ENCODE results near the gene ITGA5.
A peak's percentile ranks its signal among the peaks of the same experiment; 100 is the strongest.

The ITGA5 gene

GRCh38 chr12:54409267-54409666 lies 9.8 kb downstream of the ITGA5 start:
- no peak for DNase-seq

- no peak for DNase-seq
Measured at GRCh38 chr12:54407183-54407905, 11.7 kb downstream of the ITGA5 start.

GRCh38 chr12:54405573-54405972 lies 13.5 kb downstream of the ITGA5 start:
- DNase-seq: no peak

- no peak for DNase-seq
Measured at GRCh38 chr12:54405106-54405505, 14.0 kb downstream of the ITGA5 start.

DNA sequence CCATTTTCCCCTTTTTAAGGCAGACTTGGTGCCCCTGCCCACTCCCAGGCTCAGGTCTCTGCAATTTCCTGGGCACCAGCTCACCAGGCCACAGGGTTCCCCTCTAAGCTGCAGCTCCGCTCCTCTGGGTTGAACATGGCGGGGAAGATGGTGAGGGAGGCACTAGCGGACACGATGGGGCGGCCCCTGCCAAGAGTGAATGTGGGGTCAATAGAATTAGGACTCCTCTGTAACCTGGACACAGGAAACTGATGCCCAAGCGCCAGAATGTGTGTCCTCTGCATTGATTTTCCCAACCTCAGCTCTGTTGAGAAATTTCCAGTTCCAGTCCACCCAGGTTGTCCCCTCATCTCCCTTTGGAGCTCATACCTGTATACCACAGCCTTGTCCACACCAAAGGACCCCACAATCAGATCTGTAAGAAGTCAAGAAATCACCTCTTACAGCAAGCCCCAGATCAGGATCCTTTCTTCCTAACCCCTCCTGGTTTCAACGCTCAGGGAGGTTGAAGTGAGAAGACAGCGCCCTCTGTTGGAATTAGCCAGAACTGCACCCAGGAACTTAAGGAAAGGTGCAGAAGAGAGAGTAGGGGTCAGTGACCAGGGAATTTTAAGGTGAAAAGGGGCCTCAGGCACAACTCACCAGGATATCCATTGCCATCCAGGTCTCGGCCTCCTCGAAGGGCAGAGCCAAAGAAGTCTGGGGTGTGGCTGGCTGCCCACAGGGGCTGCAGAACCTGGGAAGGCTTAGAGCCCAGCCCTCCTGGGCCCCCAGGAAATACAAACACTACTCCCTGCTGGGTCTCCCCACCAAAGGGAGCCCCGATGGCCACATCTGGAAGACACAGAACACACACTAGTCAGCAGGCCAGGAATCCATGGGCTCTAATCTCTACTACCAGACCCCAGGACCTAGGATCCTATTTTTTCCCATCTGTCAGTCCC lies 14.7 kb downstream of the ITGA5 start:
- peak; percentile 25 for DNase-seq

DNA sequence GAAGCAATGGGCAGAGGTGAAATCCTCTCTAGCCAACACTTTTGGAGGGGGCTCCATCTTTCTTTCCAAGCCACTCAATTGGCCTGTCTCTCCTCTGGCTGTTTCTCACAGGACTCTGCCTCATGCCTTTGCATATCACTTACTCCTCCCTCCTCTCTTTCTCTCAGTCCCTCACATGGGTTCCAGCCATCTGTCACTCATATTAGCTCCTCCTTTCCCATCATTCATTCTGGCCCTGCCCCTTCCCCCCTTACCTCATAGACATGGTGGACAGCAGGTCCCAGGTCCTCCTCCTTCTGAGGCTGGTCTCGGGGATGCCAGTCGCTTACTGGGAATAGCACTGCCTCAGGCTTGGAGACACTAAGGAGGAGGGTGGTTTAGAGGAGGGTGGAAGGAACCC lies 17.9 kb downstream of the ITGA5 start:
- no peak for DNase-seq

DNA sequence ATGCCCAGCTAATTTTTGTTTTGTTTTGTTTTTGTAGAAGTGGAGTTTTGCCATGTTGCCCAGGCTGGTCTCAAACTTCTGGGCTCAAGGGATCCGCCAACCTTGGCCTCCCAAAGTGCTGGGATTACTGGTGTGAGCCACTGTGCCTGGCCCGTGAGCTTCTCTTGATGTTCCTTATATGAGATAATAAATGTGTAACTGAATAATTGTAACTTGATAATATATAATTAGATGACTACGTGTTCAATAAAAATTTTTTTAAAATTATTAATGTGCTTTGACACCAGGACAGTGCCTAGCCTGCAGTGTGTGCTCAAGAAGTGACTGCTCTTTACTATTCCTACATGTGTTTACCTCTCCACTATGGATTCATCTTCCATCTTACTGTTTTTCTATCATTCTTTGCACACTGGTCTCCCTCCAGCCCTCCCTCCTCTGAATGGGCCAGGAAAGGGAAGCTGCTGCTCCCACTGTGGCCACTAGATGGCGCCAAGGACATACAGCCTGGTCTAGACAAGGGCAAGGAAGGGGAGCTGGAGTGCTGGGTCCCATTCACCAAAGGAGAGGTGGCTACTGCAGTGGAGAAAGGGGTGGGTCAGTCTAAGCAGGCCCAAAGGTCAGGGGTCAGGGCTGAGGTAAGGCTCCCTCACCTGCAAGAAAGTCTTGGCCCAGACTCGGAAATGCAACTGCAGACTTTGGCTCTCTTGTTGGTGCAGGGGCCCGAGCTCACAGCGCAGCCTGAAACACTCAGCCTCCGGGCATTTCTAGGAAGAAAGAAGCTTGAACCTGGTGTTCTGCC lies 19.9 kb downstream of the ITGA5 start:
- DNase-seq: peak; percentile 54

DNA sequence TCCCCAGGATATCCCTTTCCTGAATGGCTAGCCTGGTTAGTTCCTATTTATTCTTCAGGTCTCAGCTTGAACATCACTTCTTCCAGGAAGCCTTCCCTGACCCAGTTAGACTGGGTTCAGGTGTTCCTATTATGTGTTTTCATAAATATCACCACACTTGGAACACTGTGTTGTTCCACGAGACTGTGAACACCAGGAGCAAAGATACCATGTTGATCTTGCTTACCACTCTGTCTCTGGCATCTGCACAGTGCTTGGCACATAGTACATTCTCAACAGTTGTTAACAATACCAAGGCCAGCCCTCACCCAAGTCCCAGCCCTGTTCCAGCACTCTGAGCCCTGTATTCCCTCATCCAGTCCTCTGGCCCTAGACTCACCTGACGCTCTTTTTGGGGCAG lies 20.8 kb downstream of the ITGA5 start:
- no peak for DNase-seq

GRCh38 chr12:54397157-54397556 lies 21.9 kb downstream of the ITGA5 start:
- DNase-seq: no peak

DNA sequence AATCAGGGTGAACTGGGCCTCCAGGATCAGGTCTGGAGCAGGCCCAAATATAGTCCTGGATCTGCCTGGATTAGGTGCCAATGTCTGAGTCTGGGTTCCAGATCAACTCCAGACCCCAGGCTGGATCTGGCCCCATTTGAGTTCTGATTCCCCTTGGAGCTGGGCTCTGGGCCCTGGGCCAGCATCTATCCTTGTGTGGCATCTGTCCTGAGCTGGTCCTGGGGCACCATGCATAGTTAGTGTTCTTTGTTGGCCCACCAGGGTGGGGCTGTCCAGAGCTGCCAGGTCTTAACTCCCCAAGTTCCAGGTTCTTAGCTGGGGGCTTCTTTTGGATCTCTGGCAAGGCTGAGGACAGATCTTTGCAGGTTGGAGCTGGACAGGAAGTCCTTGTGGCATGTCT lies 23.5 kb downstream of the ITGA5 start:
- DNase-seq: no peak

DNA sequence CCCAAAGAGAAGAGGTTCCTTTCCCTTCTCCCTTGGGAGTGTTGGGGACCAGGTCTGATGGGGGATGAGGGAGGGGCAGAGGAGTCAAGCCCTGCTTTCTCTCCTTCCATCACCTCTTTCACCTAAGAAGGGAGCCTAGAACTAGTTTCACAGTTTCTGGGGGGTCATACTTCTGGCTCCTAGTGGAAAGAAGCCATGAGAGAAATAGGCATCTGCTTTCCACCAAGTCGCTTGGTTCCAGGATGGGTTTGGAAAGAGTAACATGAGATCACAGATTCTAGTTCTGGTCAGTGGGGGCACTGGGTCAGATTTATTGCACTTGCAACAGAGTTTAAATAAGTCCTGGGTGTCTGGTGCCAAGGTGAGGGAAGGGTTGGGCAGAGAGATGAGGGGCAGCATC lies 24.1 kb downstream of the ITGA5 start:
- no peak for DNase-seq

- DNase-seq: peak; percentile 67
Measured at GRCh38 chr12:54394281-54394719, 24.8 kb downstream of the ITGA5 start.

DNA sequence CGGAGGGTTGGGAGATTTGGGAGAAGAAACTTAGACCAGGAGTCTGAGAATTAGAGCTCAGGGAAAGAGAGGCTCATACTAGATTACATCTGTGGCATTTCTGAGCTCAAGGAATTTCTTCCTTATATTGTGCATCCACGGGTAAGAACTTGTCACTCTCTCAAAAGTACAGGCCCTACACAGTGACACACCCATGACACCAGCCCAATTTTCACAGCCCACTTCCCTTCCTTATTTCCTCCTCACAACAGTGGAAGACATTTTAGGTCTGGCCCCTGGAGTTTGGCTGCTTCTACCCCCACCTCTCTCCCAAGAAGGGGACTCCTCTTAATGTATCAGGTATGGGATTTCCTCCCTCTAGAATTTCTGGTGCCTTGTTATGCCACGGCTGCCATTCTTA lies 25.3 kb downstream of the ITGA5 start:
- no peak for DNase-seq

- no peak for DNase-seq
Measured at GRCh38 chr12:54393207-54393609, 25.9 kb downstream of the ITGA5 start.

DNA sequence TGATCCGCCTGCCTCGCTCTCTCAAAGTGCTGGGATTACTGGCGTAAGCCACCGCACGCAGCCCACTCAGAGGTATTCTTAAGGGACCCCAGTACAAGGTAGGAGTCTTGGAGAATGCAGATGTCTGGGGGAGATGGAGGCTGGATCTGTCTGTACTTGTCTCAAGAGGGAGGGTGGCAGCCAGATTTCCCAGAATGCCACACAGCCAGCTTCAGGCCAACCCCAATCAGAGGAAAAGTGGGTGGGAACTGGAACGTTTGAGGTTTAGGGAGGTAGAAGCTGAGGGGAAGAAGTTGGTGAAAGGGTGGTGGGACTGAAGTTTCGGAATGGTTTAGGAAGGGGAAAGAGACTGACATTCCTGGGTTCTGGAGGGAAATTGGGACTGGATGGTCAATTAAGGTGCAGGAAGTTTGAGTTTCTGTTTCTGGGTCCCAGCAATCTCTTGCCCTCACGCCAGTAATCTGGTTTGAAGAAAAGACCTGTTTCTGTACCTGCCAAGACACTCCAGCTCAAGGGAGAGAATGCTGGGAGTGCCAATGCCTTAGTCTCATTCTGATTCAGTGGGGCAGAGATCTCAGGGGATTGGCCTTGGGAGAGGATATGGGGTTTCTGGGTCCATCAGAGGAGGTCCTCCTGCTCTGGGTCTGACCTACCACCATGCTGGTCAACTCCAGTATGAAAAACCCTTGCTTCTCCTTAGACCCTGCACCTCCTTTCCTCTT lies 26.4 kb downstream of the ITGA5 start:
- DNase-seq: no peak

- peak; percentile 55 for DNase-seq
Measured at GRCh38 chr12:54390668-54391551, 28.2 kb downstream of the ITGA5 start.

- no peak for DNase-seq
Measured at GRCh38 chr12:54390176-54390667, 28.8 kb downstream of the ITGA5 start.

GRCh38 chr12:54389607-54390175 lies 29.4 kb downstream of the ITGA5 start:
- DNase-seq: no peak

DNA sequence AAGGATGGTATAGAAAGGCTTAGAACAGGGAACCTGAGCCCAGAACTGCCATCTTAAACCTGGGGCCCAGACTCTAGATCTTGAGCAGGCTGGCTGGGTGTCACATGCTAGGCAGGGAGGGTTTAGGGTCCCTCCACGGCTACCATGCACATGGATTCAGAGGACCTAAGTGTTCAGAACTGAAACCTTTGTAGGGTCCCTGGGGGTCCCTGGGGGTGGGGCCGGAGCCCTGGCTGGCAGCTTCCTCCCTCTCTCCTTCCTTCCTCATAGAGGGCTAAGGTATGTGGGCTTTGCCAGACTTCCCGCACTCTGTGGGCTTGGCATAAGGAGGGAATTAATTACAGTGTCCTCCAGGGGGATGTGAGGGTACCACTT lies 29.9 kb downstream of the ITGA5 start:
- no peak for DNase-seq

DNA sequence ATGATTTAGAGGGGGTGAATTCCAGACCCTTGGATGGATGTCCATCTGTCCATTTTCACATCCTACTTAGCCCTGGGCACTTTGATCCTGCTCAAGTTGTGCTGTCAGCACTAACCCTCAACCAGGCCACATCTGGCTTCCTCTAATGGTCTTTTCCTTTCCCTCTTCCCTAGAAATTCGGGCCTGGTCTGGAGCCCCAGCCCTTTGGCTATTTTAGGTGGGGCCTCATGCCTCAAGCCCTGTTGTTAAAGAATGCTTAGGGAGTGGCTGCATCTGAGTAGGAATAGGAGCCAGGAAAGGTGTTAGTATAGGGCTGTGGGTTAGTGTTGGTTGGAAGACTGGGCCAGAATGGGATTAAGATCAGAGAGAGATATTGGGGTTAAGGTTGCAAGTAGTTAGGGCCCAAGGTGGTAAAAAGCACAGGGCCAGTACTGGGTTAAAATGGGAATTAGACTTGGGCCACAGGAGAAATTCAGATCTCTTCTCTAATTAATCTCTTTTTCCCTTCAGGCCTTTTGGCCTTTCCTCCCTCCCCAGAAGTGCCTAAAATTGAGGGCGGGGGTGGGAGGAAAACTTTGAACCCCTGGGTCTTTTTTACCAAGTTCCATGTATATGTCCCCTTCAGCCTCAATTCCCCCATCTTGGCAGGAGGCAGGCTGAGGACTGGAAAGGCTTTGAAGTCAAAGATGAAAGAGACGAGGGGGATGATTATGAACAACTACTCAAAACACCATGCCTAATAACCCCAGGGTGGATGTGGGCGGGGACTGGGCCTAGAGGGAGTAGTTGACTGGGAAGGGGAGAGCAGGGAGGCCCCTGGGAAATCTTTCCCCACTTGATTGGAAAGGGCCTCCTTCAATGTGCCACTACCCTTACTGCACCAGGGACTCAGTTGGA lies 30.6 kb downstream of the ITGA5 start:
- no peak for DNase-seq

All from COR-L47 (cell line).